ENCODE measurements around the gene GMPR2.

- no peak for TF ChIP-seq CTCF (IDR thresholded peaks at IDR 0.05)
- no peak for TF ChIP-seq POLR2A (IDR thresholded peaks at IDR 0.05)
- TF ChIP-seq POLR2AphosphoS5 (IDR thresholded peaks at IDR 0.05; ENCODE audit: insufficient read depth in 1 of 2, low read depth in 1 of 2), result no peak
Measured at GRCh38 chr14:24185741-24186140, 47.0 kb upstream of the GMPR2 start.
